Activated CD4-positive, alpha-beta T cell treated with anti-CD3 and anti-CD28 coated beads, Interleukin-2, amount 50 U/mL, for 4 hours (primary cell): ENCODE data around the gene MEG3.

Experiments used
- DNase-seq, 2 experiments: peaks; one replicate each; pipeline ENCODE4 v3.0.0-alpha.2; 2020

The MEG3 gene

GRCh38 chr14:100851586-100851916 lies 25.6 kb downstream of the MEG3 start:
- DNase-seq: no peak

GRCh38 chr14:100851946-100852620 lies 26.2 kb downstream of the MEG3 start:
- no peak for DNase-seq

- no peak for DNase-seq
These were observed 28.5 kb downstream of the MEG3 start for GRCh38 chr14:100854435-100854834.

- DNase-seq: no peak
These were observed 29.5 kb downstream of the MEG3 start for GRCh38 chr14:100855256-100855930.

DNA sequence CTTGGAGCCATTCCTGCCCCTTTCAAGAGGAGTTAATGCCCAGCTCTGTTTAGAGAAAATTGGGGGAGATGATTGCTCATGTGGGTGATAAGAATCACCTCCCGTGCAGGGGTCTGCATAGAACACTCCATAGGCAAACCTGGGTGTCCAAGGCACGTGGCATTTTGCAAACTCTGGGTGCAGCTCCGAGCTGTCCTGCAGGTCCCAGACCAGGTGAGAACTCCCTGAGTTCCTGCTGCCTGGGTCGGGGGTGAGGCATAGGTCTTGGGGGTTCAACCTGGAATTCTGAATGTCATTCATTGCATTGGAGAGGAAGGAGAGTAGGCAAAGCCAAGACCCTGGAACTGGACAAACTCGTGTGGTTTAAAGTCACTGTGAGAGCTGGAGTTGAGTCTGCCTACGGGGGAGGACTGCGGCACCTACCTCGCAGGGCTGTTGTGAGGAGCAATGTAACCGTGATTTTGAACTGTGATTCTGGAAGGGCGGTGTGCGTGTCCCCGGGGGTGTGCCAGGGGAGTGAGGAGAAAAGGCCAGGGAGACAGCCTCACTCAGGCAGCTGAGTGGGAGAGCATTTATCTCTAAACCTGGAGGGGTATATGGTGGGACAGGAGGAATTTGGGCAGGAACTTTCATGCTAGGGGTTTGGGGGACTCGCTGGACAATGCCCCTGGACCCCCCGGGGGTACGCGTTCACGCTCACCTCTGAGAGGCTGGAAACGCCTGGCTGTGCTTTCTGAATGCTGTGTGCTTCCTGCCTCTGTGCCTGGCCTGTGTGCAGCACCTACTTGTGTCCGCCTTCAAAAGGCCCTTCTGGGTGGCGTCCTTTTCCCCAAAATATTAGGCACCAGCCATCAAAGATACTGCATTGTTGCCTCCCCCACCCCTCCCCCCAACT lies 30.4 kb downstream of the MEG3 start:
- no peak for DNase-seq

DNA sequence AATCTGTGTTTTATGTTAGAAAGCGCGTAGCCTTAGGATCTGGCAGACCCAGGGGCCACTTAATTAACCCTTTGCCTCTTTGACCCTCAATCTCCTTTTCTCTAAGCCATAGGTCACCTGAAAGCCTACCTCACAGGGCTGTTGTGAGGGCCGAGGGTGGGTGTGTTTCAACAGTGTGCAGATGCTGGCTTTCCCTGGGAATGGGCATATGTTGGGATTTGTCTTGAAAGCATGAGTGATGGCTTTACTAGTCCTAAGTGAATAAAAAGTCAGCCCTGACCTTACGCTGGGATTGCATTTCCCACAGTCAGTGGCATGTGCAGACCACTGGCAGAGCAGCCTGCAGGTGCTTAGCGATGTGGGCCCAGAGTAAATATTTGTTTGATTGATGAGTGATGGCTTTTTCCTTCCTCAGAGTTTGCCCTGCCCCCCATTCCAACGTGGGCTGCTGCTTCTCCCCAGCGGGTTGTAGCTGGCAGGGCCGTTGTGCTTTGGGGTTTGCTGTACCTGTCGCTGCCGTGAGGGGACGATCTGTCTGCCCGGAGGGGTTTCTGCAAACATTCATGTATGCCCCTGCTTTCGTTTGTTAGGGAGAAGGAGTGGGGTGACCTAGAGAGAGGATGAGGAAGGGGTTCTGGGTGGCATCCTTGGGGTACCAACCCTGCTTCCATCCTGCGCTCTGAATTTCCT lies 31.5 kb downstream of the MEG3 start:
- no peak for DNase-seq

DNA sequence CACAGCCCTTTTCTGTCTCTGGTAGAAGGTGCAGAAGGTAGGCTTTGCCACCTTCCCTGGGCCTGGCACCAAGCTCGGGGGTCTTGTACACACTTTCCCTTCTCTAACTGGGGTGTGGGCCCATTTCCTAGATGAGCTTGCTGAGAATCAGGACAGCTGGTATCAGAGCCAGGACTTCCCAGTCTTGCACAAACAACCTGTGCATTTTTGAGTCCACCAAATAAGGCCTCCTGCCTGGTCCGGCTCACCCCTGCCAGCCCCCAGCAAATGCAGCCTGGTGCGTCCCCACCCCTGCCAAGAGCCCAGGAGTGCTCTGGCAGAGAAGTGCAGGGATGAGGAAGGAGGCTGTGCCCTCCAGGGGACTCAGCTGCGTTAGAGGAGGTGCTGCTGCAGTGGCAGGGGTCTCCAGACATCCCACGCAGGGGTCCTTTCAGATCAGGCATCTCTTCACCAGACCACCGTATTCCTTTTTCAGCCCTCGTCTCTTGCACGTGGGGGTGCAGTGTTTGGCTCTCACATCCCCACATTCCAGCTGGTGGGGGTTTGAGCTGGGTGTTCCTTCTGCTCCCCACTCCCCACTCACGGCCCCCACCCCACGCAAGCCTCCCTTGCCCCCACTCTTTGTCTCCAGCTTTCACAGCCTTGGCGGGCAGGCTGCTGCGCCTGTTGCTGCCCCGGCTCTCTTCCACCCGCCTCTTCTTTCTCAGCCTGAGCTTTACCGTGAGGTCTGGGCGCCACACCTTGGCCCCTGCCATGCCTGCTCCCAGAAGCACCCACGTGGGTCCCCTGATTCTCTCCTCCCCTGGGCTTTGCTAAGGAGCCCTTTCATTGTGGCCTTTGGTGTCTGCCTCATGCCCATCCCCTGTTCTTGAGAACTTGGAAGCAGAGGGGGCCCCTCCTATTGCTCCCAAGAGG lies 32.3 kb downstream of the MEG3 start:
- DNase-seq: no peak

- no peak for DNase-seq
These were observed 32.9 kb downstream of the MEG3 start for GRCh38 chr14:100858838-100859220.

DNA sequence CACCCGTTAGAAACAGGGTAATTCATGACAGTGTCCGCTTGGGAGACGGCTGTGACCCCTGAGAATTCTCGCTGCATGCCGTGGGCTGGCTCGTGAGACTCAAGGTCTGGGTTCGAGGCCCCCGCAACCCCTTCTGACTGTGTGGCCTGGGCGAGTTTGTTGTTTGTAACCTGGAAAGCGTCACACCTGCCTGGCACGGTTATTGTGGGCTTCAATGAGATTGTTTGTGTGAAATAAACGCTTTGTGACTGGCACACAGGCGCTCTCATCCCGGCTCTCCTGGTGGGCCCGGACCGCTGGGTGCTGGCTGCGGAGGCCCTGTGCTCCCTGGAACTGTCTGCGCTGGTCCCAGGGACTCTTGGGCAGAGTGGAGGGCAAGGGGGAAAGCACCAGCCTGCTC lies 33.9 kb downstream of the MEG3 start:
- no peak for DNase-seq

DNA sequence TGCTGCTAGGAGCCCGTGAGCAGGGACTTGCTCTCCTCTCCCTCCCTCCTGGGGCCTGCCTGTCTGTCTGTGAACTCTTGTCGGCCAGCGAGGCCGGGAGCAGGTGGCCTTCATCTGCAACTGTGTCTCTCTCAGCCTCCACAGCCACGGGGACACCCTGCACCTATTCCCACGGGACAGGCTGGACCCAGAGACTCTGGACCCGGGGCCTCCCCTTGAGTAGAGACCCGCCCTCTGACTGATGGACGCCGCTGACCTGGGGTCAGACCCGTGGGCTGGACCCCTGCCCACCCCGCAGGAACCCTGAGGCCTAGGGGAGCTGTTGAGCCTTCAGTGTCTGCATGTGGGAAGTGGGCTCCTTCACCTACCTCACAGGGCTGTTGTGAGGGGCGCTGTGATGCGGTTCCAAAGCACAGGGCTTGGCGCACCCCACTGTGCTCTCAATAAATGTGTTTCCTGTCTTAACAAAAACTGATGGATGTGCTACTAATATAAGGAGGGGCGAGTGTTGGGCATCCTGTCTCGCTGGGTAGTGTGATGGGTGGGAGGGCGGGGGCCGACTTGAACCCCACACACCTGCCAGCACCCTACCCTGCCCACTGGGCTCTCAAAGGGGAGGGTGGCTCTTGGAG lies 34.8 kb downstream of the MEG3 start:
- no peak for DNase-seq

DNA sequence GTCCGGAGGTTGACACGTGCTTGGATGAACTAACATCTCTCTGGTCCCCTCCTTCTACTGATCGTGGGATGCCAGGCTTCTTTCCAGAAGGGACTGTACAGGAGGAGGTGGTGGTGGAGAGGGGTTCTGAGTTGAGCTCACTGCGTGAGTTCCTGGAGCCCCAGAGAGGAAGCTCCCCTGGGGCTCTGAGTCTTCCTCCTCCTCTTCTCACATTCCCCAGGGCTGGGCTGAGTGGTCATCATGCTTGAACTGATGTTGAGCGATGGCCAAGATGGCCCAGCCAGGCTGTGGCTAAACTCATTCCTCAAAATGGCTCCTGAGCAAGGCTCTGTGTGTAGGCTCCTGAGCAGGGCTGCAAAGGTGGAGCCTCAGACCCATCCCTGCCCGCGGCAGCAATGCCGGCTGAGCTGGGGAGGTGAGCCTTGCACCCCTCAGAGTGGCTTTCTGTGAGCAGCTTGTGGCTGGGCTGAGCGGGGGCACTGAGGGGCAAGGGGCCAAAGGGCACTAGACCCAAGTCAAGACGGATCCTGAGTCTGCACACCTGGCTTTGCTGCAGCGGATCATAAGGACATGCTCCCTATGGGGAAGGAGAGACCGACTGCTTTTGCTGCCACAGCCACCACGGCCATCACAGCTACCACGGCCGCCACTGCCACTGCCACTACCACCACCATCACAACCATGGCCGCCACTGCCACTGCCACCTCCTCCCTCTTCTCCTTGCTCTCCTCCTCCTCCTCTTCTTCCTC lies 35.4 kb downstream of the MEG3 start:
- no peak for DNase-seq

DNA sequence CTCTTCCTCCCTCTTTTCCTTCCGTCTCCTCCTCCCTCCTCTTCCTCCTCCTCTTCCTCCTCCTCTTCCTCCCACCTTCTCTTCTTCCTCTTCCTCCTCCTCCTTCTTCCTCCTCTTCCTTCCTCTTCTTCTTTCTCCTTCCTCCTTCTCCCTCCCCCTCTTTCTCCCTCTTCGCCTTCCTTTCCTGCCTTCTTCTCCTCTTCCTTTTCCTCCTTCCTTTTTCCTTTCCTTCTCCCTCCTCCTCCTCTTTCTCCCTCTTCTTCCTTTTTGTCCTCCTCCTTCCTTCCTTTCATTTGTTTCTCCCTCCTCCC lies 36.0 kb downstream of the MEG3 start:
- DNase-seq: no peak

- DNase-seq: no peak
These were observed 36.4 kb downstream of the MEG3 start for GRCh38 chr14:100862277-100862676.

- no peak for DNase-seq
These were observed 36.9 kb downstream of the MEG3 start for GRCh38 chr14:100862793-100863192.

- no peak for DNase-seq
These were observed 38.3 kb downstream of the MEG3 start for GRCh38 chr14:100864206-100864605.

- DNase-seq: no peak
These were observed 39.2 kb downstream of the MEG3 start for GRCh38 chr14:100864960-100865681.

DNA sequence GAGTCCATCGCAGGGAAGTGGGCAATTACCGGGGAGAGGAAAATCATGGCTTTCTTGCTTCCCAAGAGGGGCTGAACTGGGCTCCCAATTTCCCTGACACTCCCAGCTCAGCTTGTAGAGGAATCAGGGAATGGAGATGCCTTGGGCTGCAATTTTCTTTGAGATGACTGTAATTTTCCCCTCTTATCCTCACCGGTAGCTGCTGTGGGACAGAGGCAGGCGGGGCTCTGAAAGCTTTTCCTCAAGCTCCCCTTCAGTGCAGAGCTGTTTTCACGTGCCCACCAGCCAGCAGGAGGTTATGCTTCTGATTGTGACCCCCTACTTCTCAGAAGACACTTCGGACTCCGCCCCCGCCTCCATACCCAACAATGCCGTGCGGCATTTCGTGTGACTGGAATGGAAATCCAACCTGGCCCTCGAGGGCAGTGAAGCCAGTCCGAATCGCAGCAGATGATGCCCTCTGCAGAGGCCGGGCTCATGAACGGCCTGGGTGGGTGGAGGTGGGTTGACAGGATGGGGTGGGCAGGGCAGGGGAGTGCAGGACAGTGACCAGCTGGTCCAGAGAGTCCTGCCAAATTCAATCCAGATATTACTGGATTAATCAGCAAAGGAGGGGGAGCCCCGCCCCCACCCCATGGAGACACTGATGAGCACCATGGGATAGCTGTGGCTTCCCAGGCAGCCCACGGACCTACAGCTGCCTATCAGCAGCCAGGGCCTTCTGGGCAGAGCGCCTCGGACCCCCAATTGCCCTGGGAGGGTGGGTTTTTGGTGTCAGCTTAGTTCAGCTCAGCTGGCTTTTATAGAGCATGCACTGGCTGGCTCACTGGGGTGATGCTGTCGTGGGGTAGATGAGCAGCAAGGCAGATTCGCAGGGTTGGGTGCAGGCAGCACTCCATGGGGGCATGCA lies 40.0 kb downstream of the MEG3 start:
- DNase-seq: no peak

GRCh38 chr14:100866666-100867630 lies 41.0 kb downstream of the MEG3 start:
- DNase-seq: no peak
